MCF 10A (cell line): ENCODE measurements around the gene RASGEF1C. TPM values are rescaled to one million over a fixed set of nuclear protein-coding genes. Genes with fewer than 3 reads are reported as not detected.

ENCODE experiments used
- BruUV-seq: library from RNA; stranded (reverse); fragments of 400-500 nt; replicated peaks from 2 replicates; lab custom pipeline; 2021; lab: Mats Ljungman, UMichigan
- CTCF ChIA-PET: fragments of 300-600 bp; sonication (Branson Sonifier 250); formaldehyde crosslinking; extraction: SDS; loops from one replicate; lab custom pipeline; 2021; ENCODE audit warnings: antibody characterized with exemption, inconsistent platforms; lab: Yijun Ruan, JAX
- POLR2A ChIA-PET: fragments of 300-600, 350-650 bp; sonication (Branson Sonifier 250); formaldehyde crosslinking; extraction: SDS; loops from one replicate; lab custom pipeline; 2020; ENCODE audit warnings: antibody characterized with exemption, inconsistent platforms; lab: Yijun Ruan, JAX
- DNase-seq: peaks from one replicate; pipeline ENCODE4 v3.0.0-alpha.2; 2018; ENCODE audit not compliant: unreplicated experiment
- H3K27ac Mint-ChIP-seq: one replicate; pipeline ENCODE4 v1.8.0; 2022; ENCODE audit warnings: mild to moderate bottlenecking, low read depth, mixed read lengths; ENCODE audit not compliant: unreplicated experiment
- H3K27me3 Mint-ChIP-seq: one replicate; pipeline ENCODE4 v1.8.0; 2022; ENCODE audit warnings: mixed read lengths; ENCODE audit not compliant: insufficient read depth, unreplicated experiment
- H3K36me3 Mint-ChIP-seq: one replicate; pipeline ENCODE4 v1.8.0; 2022; ENCODE audit warnings: mild to moderate bottlenecking, moderate library complexity, mixed read lengths; ENCODE audit not compliant: insufficient read depth, unreplicated experiment
- H3K4me1 Mint-ChIP-seq: one replicate; pipeline ENCODE4 v1.8.0; 2022; ENCODE audit warnings: mixed read lengths; ENCODE audit not compliant: insufficient read depth, unreplicated experiment
- H3K4me3 Mint-ChIP-seq: one replicate; pipeline ENCODE4 v1.8.0; 2022; ENCODE audit warnings: mild to moderate bottlenecking, moderate library complexity, mixed read lengths; ENCODE audit not compliant: unreplicated experiment
- H3K9me3 Mint-ChIP-seq: one replicate; pipeline ENCODE4 v1.8.0; 2022; ENCODE audit warnings: mixed read lengths; ENCODE audit not compliant: unreplicated experiment
- CTCF ChIP-seq: fragments of 200-600 bp; IDR thresholded peaks from one replicate; pipeline ENCODE4 v1.8.0; 2022; ENCODE audit warnings: antibody characterized with exemption, mild to moderate bottlenecking; ENCODE audit not compliant: unreplicated experiment
- intact Hi-C: fragments of 100-400 bp; cut with micrococcal nuclease; formaldehyde crosslinking; loops from 2 replicates; pipeline ENCODE4 v1.14.1; 2022
- total RNA-seq: library from RNA; stranded (reverse); gene quantifications from 2 replicates; pipeline ENCODE4 v1.2.3, GENCODE V29; 2022

The RASGEF1C gene
- total RNA-seq, 1 experiment from 2014 or later = not detected

GRCh38 chr5:180122875-180123274 is 86.1 kb downstream of the RASGEF1C start:
- Mint-ChIP-seq H3K4me3 (no peak overlapping the region), H3K27me3 (peaks cover 32% of the 10 kb centered on the region), H3K27ac (no peak overlapping the region), H3K9me3 (no peaks in the 10 kb centered on the region), H3K36me3 (no peaks in the 10 kb centered on the region), H3K4me1 (peaks cover 17% of the 10 kb centered on the region)
- no TSS peak for BruUV-seq
- POLR2A ChIA-PET = interaction anchor here (0.7 to 1.4 kb wide), 5 partner anchors 10 to 206 kb away, joined by 3 read pairs; no protein-coding TSS in a partner anchor
- CTCF ChIA-PET = interaction anchor here (0.7 to 1.2 kb wide), 6 partner anchors 13 to 928 kb away, joined by 3 to 7 read pairs (median 3); no protein-coding TSS in a partner anchor
- intact Hi-C loops = no loop called here
- no peak for DNase-seq
- no peak for TF ChIP-seq CTCF

GRCh38 chr5:180121826-180122413 is 87.1 kb downstream of the RASGEF1C start:
- Mint-ChIP-seq H3K36me3 (no peaks in the 10 kb centered on the region), H3K27ac (no peak overlapping the region), H3K9me3 (no peaks in the 10 kb centered on the region), H3K4me3 (no peak overlapping the region), H3K27me3 (peaks cover 32% of the 10 kb centered on the region), H3K4me1 (peaks cover 17% of the 10 kb centered on the region)
- POLR2A ChIA-PET = interaction anchor here (0.9 kb wide), 1 partner anchor 171 kb away, joined by 3 read pairs; no protein-coding TSS in a partner anchor
- BruUV-seq = no TSS peak
- no peak for DNase-seq
- CTCF ChIA-PET = no interaction called here
- TF ChIP-seq CTCF = no peak
- intact Hi-C loops = no loop called here

- DNase-seq = no peak
- ChIA-PET POLR2A (interaction anchor here (0.5 to 0.6 kb wide), 2 partner anchors 252 to 481 kb away, joined by 3 to 5 read pairs; no protein-coding TSS in a partner anchor), CTCF (interaction anchor here (0.7 kb wide), 1 partner anchor 30 kb away, joined by 3 read pairs; no protein-coding TSS in a partner anchor)
- H3K9me3 Mint-ChIP-seq = no peaks in the 10 kb centered on the region
- intact Hi-C loops = no loop called here
- no peaks in the 10 kb centered on the region for H3K36me3 Mint-ChIP-seq
- TF ChIP-seq CTCF = no peak
- peaks cover 32% of the 10 kb centered on the region for H3K27me3 Mint-ChIP-seq
- H3K4me1 Mint-ChIP-seq = peaks cover 10% of the 10 kb centered on the region
- no peak overlapping the region for H3K4me3 Mint-ChIP-seq
- BruUV-seq = no TSS peak
- no peak overlapping the region for H3K27ac Mint-ChIP-seq
Observed at GRCh38 chr5:180120237-180121101, 88.5 kb downstream of the RASGEF1C start.

- H3K36me3 Mint-ChIP-seq = no peaks in the 10 kb centered on the region
- POLR2A ChIA-PET = interaction anchor here (0.5 to 0.6 kb wide), 2 partner anchors 252 to 481 kb away, joined by 3 to 5 read pairs; no protein-coding TSS in a partner anchor
- intact Hi-C loops = no loop called here
Observed at GRCh38 chr5:180119903-180120236, 89.1 kb downstream of the RASGEF1C start.

More at GRCh38 chr5:180119903-180120236, 89.1 kb downstream of the RASGEF1C start:
- no peak overlapping the region for H3K27ac Mint-ChIP-seq
- peaks cover 10% of the 10 kb centered on the region for H3K4me1 Mint-ChIP-seq
- no peak overlapping the region for H3K4me3 Mint-ChIP-seq
- peaks cover 27% of the 10 kb centered on the region for H3K27me3 Mint-ChIP-seq
- H3K9me3 Mint-ChIP-seq = no peaks in the 10 kb centered on the region
- BruUV-seq = no TSS peak
- CTCF ChIA-PET = no interaction called here
- no peak for TF ChIP-seq CTCF
- DNase-seq = no peak
